HS-27A (cell line): ENCODE measurements around the gene TNS3.

Experiments used
- DNase-seq: peaks from one replicate; pipeline ENCODE4 v3.0.0-alpha.2; 2012; ENCODE audit warnings: low read depth, missing footprints

Gene TNS3

DNA sequence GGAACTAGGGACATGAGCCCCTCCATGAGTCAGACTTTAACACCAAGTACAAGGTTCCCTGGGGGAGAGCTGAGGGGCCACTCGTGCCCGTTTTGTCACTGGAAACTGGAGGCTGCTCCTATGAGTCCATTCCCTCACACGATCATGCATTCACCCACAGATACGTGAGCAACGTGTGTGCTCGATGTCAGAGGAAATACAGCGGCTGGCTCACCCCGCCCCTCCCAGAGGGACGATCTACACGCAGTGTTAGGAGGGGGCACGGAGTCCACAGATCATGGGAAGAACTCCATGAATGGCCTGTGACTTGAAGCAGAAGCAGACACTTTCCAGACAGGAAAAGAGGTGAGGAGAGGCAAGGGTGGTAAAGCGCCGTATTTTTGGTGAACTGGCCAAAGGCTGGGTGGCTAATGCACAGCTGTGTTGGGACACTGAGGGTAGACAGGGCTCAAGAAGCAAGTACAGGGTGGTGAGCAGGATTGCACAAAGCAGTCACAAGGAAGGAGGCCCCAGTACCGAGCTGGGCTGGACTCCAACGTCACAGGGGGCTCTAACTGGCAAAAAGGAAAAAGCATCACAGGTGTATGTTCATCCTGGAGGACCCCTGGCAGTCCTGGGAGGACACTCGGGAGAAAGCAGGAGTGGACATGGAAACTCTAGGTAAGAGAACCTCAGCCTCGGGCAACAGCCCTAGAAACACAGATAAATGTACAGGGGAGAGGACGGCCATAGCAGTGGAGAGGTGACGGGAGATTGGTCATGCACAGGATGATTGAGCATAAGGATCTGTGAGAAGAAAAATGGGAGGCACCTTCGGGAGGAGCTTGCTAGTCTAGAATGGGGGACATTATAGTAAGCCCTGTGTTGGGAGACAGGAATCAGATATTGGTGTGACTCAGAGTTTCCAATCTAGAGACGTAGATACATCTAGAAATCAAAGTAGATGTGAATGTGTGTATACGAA is 41.2 kb downstream of the TNS3 start:
- DNase-seq = no peak

DNA sequence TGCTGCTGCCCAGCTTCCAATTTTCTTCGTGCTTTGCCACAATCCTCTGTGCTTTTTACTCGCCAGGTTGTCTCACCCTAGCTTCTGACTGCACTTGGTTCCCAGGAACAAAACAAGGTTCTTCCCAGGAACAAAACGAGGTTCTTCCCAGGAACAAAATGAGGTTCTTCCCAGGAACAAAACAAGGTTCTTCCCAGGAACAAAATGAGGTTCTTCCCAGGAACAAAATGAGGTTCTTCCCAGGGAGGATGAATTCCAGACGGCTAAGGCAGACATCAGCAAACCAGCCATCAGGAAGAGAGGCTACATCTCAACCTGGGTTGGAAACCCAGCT is 41.9 kb downstream of the TNS3 start:
- DNase-seq = no peak

DNA sequence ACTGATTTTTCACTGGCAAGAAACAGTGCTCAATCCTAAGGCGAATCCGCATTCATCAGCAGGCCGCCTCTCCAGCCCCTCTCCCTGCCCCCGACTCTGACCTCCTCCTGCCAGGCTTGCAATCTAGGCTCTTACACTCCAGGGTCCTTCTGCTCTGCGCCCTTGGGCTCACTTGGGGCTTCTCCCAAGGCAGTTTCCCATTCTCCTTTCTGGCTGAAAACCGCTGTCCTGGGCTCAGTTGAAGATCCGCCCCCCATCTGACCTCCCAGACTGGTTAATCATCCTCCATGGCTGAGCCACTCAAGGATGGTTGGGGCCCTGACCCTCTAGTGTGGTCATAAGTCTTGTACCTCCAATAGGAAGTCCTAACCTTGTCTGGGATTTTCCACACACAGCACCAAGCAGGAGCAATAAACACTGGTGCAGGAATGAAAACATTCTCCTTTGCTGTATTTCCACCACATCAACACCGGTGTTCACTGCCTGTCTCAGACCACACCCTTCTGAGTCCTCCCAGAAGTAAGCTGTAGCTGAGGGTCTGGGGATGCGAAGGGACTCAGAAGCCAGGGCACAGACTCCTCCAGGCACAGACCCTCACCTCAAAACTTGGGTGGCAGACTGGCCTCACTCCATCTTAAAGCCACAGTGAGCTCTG is 42.4 kb downstream of the TNS3 start:
- no peak for DNase-seq

DNA sequence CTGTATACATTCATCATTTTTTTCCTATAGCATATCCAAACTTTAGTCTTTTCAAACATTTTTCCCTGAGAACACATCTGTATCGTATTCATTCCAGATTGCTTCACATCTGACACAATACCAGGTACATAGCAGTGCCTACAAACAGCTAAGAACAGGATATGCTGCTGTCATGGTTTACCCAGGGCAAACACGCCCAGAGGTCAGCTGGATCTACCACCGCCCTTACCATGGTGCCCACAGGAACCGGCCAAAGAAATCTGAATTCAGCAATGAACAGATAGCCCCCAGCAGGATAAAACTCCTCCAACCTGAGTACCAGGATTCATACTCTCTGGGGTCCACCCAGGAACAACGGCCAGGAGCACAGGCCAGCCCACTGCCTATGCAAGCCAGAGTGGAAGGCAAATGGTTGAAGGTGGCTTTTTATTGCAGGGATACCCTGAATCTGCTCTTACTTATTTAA is 43.0 kb downstream of the TNS3 start:
- no peak for DNase-seq

DNA sequence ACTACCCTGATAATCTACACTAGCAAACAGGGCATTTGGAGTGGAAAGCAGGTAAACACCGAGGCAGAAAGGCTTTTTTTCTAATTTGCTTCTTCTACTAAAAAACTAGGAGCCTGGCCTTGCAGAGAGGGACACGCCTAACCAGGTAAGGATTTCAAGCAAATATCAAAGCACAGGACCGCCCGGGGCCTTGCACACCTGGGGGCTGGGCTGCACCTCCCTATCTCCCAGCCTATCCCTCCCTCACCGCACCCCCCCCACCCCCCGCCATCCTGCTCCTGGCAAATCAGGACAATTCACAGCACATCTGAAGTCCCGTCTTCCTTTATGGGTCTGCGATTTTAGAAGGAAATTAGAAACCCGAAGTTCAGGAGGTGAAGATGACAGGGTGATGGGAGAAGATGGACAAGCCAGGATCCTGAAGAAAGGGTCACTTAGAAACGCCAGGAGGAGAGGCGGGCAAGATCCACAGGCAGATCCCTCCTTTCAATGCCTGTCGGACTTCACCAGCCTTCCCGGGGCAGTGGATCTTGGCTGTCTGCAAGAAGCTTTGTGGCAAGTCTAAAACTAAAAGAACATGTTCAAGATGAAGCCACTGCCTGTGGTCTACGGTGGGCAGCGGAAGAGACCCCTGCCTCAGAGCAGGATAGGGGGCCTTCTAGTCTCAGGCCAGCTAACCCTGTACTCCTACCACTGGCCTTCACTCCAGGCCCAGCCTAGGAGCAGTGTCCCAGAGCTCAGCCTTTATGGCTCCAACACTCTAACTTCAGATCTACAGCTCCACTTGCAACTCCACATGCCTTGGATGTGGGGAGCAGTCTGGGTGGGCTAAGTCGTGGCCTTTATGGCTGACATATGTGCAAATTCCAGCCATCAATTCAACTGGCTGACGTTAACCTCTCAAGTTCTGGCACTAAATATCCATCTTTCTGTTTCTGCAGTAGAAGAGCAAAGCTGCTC is 43.9 kb downstream of the TNS3 start:
- no peak for DNase-seq

DNA sequence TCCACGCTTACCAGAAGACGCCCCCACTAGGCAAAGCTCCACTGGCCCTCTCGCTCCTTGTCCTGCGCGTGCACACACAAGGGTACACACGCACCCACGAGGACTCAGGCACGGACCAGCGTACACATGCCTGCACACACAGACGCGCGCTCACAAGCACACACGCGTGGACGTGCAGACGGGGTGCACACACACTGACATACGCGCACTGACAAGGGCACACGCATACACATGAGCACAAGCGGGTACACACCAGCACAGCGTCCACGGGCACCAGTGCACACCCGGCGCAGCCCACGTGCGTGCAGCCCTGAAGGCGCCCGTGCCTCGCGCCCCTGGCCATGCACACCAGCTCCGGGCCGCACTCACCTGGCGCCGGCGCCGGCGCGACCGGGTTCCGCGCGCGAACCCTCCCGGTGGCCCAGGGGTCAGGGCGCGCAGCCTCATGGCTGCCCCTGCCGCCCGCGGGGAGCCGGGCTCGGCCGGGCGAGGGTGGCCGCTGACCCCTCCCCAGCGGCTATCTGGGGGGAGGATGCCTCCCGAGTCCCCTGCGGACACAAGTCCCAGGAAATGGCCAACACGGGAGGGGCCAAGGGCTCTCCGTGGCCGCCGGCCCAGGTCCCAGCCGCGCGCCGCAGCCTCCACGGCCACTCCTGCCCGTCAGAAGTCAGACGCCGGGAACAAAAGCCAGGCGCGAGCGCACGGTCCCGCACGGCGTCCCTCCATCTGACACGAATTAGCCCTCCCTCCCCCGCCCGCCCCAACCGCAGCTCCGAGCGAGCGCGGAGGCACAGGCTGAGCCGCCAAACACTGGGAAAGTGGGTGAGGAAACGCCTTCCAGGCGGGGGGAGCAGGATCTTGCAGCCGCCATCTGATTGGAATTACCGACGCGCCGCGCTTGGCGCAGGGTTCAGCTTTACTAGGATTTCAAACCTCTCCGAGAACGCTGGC is 45.0 kb downstream of the TNS3 start:
- no peak for DNase-seq

DNA sequence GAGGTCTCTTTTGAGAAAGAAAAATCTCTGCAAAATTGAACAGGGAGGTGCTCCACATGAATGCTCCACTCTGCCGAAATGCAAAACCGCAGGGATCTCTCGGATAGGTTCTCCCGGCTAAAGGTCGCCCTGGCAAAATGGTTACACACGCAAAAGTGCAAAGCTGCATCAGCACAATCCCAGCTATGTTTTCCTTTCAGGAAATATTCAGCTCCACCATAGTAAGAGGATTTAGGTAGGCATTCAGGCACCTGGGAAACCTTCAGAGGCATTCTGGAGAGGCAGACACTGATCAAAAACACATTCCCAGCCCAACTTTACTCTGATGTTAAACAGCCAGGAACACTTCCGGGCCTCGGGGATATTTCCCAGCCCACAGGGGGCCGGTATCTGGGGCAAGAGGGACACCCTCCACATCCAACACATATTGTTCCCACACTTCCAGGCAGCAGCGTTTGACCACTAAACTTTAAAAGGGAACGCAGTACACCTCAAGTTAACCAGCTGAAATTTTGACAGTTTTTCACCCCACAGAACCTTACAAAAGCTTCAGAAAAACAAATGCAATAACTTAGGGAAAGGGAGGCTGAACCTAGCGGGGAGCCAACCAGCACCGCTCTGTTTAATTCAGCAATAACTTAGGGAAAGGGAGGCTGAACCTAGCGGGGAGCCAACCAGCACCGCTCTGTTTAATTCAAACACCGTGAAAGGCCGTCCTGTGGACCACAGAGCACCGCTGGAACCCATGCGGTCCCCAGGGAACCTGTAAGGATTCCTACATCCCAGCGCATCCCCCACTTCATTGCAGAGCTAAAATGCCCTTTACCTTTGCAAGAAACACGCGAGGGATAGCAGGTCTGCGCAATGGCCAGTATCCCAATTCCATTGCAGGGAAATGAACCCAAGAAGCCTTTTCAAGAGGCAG is 45.9 kb downstream of the TNS3 start:
- no peak for DNase-seq

DNA sequence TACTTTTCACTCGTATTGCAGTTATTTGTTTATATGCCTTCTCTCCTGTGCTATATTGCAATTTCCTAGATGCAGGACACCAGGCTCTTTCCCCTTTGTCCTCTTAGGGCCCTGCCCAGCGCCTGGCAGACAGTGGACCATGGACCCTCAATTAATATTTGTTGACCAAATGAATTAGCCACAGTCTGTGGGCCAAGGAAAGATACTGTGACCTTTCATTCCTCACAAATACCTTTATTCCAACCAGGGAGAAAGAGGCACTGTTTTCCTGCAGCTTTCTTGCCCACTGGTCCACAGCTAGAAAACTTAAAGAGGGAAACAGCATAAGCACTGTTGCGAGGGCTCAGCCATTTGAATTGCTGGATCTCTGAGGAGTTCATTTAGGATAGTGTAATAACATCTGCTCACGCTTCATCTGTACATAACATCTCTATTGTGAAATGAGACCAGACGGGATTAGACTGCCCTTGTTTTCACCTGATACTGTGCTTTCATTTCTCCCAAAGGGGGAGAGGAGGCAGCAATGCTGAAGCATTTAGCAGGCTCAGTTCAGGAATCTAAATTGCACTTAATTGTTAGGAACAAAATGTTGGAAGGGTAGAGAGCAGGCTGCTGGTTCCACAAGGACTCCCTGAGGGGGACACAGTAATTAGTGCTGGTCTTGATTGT is 46.7 kb downstream of the TNS3 start:
- no peak for DNase-seq

DNA sequence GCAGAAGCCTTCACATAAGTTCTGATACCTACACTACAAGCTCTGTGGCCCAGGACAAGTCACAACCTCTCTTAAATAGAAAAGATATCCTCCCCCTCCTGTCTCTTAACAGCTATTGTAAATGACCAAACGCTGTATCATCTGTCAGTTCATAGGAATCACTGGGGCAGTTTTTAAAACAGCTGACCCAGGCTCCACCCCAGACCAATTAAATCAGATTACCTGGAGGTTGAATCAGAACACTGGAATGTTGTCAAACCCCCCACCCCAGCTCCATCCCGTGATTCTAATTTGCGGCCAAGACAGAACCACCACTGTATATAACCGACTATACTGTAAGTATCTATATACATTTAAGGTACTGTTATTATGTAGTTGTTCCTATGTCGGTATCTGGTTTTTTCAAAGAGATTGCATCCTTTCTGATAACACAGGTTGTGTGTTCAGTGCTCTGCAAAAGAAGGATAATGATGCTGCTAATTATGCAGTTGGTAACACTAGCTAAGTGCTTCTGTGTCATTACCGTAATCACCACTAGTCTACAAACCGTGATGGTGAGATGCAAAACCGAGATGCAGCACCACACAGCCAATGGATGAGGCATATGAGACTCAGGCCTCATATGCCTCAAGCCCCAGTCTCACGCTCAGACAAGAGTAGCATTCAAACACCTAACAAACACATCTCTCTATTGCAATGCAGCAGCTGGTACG is 47.4 kb downstream of the TNS3 start:
- no peak for DNase-seq

DNA sequence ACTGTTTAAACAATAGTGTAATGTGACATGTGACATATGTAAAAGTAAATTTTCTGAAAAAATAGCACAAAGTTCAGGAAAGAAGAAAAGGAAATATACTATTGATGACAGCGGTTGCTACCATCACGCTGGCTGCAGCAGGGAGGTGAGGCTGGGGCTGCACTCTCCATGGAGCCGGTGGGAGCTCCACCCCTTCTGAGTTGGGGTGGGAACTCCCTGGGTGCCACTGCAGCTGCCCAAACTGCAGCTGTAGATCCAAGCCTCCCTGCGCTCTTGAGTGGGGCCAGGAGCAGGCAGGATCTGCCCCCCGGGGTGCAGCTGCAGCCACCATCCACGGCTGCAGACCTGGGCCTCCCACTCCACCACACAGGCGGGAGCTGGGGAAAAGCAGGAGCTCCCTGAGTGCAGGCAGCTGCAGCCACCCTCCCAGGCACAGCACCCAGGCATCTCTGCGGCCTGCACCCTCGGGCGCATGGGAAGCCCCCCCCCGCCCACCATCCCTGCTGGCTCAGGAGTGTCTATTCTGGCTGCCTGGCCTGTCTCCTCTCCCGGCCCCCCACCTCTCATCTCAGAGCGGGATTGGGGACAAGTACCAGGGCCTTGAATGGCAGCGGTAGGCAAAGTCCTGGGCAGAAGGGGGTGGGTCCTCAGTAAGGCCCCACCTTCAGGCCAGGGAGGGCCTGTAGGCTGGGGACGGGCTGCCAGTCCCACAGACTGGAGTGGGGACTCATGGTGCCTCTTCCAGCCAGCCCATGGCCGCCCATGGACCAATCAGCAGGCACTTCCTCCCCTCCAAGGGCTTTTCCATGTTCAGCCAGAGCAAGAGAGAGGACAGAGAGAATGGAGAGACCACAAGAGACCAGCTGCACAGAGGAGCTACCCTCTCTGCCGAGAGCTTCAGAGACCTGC is 50.1 kb downstream of the TNS3 start:
- no peak for DNase-seq

DNA sequence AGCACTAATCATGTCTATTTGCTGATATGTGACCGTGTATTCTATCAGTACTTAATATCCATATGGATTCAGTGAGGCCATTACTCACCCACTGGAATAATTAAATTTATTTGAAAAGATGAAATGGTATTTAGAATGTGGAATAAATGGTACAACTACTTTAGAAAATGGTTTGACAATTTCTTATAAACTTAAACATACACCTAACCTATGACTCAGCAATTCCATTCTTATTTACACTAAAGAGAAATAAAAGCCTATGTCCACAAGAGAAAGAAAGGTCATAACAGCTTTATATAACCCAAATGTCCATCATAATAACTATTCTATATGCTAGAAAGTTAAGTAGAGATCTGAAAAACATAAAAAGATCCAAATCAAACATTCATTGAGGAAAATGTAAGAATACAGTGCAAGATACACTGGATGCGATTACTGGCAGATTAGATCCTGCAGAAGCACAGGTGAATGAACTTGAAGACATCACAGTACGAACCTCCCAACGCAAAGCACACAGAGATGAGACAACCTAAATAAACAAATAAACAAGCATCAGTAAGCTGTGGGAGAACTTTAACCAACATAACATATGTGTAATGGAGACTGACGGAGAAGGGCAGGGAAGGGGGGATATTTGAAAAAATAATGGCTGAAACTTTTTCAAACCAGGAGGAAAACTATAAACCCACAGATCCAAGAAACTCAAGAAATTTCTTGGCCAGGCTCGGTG is 51.9 kb downstream of the TNS3 start:
- DNase-seq = no peak

DNA sequence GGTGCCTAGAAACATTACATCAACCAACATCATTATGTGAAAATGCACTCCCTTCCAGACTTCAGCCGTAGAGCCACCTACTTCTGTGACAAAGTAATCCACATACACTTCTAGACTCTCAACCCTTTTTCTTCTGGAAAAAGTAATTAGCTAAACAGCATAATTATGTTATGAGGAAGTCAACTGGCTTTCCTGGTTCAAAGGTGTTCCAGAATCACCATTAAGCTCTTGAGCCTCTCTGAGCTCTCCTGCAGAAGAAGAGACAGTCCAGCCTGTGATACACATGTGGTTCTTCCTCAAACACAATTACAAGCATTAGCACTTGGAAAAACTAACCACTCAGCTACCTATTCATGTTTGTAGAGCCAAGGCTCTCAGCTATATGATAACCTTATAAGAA is 52.5 kb downstream of the TNS3 start:
- no peak for DNase-seq

DNA sequence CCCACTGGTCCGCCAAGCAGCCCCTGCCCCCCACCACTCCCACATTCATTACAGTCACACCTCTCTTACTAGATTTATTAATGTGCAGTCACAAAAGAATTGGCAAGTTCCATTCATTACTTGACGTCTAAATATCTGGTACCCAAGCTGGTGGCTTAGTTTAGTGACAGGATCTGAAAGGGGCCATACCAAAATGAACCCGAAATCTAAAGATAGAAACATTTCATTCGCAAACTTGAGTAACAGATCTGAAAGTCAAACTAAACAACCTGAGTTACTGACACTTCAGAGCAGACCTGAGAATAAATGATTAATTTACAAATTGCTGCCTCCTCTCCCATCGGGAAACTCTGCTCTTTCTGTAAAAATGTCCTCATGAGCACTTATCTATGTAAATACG is 53.4 kb downstream of the TNS3 start:
- DNase-seq = no peak

DNA sequence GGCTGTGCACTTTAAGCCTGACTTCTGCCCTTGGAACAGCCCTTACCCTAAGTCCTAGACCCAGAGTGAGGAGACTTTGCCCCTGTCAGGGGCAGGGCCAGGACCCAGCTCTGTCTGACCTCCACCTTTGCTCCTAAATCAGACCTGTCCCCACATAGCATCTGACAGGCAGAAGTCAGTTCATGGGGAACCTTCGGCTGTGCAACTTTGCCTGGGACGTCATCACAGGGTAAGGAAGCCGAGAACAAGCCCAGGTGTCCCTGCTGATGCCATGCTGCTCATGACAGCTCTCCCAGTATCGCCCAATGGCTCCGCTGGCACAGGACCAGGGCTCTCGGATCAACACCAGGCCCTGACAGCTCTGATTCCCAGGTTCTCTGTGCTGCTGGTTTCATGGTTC is 55.4 kb downstream of the TNS3 start:
- DNase-seq = no peak

DNA sequence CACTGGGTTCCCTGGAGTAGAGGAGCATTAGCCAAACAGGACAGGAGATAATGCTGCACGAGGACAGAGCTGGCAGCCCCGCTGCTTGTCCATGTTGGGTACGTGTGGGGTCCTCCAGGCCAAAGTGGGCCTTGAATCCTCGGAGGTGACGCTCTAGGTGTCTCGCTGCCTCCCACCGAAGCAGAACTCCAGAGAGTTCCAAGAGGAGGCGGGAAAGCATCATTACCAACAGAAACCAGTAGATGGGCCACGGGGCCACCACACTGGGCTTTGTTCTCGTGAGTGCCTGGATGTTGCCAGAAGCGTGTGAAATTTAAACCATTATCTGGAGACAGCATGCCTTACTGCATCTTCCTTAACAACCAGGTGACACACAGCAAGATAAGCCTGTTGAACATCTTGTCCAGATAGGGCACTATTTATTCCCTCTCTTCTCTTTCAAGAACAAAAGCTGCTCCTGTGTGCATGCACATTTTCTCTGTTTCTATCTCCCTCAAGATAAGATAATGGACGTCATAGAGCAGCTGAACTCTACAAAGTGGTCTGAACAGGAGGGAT is 56.8 kb downstream of the TNS3 start:
- DNase-seq = no peak

DNA sequence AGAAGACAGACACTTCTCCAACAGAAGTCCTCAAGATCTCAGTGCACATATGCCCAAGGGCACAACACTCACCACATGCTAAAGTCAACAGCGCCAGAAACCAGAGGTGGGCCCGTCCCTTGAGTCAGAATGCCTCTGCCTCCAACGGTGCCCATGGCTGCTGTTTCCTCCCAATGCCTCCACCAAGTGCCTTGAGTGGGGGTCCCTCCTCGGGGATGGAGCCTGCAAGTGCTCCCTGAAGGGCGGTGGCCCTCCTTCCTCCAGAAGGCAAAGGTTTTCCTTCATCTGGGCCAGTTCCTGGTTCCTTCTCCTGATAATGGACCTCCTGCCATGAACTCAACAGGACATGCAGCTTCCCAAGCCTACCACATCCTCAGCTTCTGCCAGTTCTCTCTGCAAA is 58.5 kb downstream of the TNS3 start:
- DNase-seq = no peak
